ENCODE data around the gene ARHGAP45.
A peak's percentile ranks its signal among the peaks of the same experiment; 100 is the strongest.

ARHGAP45 gene

DNA sequence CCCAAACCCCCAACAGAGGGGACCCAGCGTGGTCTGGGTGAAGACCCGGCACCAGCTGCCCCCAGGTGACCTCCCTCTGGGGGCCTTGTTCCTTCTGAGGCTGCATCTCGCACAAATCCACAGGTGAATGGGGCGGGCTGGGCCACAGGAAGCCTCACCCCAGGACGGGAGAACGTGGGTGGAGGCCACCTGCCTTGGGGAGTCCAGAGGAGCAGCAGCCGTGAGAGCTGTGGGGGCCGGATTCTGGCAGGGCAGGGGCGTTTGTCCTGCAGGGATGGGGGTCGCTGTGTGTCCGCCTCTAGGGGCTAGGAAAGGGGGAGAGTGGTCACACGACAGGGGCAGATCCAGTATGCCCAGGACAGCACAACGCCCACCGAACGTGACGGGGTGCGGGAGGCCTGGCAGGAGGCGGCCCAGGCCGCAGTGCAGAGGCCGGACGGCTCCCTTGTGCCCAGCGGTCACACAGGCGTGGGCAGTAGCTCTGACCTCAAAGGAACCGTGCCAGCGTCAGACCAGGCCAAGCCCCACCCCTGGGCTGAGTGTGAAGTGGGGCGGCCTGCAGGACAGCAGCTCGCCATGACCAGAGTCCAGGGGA is 21.5 kb downstream of the ARHGAP45 start:
- peaks cover 18% of the 10 kb centered on the region for H4K20me1 ChIP-seq (ENCODE audit: insufficient read depth, low read length)
- no peaks in the 10 kb centered on the region for H3K9me3 ChIP-seq (ENCODE audit: insufficient read depth, low read length)
- peaks cover 18% of the 10 kb centered on the region for H3K79me2 ChIP-seq (ENCODE audit: low read length)
- H2AFZ ChIP-seq (ENCODE audit: low read depth, low read length), result no peak overlapping the region
- peaks cover 67% of the 10 kb centered on the region for H3K36me3 ChIP-seq (replicated peaks; ENCODE audit: low read depth, low read length)
- H3K4me2 ChIP-seq (ENCODE audit: low read length), result peak overlapping the region; percentile 33
- no peak overlapping the region for H3K4me3 ChIP-seq (ENCODE audit: low read length)
- H3K9ac ChIP-seq (ENCODE audit: low read length), result peak overlapping the region; percentile 50; the same call in 1 of the 2 replicates
- TF ChIP-seq, protein P1, sequence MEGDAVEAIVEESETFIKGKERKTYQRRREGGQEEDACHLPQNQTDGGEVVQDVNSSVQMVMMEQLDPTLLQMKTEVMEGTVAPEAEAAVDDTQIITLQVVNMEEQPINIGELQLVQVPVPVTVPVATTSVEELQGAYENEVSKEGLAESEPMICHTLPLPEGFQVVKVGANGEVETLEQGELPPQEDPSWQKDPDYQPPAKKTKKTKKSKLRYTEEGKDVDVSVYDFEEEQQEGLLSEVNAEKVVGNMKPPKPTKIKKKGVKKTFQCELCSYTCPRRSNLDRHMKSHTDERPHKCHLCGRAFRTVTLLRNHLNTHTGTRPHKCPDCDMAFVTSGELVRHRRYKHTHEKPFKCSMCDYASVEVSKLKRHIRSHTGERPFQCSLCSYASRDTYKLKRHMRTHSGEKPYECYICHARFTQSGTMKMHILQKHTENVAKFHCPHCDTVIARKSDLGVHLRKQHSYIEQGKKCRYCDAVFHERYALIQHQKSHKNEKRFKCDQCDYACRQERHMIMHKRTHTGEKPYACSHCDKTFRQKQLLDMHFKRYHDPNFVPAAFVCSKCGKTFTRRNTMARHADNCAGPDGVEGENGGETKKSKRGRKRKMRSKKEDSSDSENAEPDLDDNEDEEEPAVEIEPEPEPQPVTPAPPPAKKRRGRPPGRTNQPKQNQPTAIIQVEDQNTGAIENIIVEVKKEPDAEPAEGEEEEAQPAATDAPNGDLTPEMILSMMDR (IDR thresholded peaks at IDR 0.05; ENCODE audit: low read depth, low read length), result no peak
- TF ChIP-seq EZH2phosphoT487 (IDR thresholded peaks at IDR 0.05; ENCODE audit: low read depth), result no peak
- H3K27me3 ChIP-seq (ENCODE audit: low read depth, low read length), result no peaks in the 10 kb centered on the region
- peaks cover 31% of the 10 kb centered on the region for H3K4me1 ChIP-seq (ENCODE audit: low read length)
- peak overlapping the region; percentile 87 for H3K27ac ChIP-seq (ENCODE audit: low read length)

DNA sequence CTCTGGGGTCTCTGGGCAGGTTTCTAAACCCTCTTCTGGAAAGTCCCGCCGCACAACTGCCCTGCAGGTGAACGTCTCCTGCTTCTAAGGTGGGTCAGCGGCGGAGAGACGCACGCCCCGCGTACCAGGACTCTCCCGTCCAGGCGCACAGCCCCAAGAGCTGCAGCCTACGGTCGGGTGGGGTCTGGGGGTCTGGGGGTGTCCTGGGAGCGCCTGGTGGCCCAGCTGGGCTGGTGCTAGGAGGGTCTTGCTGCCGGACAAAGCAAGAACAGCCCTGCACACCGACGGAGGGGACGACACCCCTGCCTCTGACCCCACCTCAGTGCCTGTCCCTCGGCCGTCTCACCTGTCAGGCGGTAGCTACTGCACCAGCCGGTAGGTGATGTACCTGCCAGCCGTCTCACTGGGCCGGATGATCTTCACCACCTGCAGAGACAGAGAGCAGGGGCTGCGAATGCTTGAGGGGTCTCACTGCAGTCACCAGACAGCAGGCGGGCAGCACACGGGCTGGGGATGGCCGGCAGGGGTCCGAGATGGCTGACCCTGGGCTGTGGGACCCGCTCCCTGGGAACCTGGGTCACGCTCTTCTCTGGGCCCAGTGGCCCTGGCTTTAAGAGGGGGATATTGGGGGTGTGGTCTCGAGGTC is 22.3 kb downstream of the ARHGAP45 start:
- Histone ChIP-seq H3K4me2 (ENCODE audit: low read length) (no peak overlapping the region), H4K20me1 (ENCODE audit: insufficient read depth, low read length) (peaks cover 24% of the 10 kb centered on the region), H3K27ac (ENCODE audit: low read length) (no peak overlapping the region), H3K27me3 (ENCODE audit: low read depth, low read length) (no peaks in the 10 kb centered on the region), H2AFZ (ENCODE audit: low read depth, low read length) (no peak overlapping the region), H3K36me3 (replicated peaks; ENCODE audit: low read depth, low read length) (peaks cover 66% of the 10 kb centered on the region), H3K4me1 (ENCODE audit: low read length) (peaks cover 36% of the 10 kb centered on the region), H3K4me3 (ENCODE audit: low read length) (no peak overlapping the region), H3K9ac (ENCODE audit: low read length) (no peak overlapping the region), H3K9me3 (ENCODE audit: insufficient read depth, low read length) (no peaks in the 10 kb centered on the region), H3K79me2 (ENCODE audit: low read length) (peaks cover 26% of the 10 kb centered on the region)
- TF ChIP-seq EZH2phosphoT487 (IDR thresholded peaks at IDR 0.05; ENCODE audit: low read depth), result no peak
- TF ChIP-seq, protein P1 (IDR thresholded peaks at IDR 0.05; ENCODE audit: low read depth, low read length), result no peak

DNA sequence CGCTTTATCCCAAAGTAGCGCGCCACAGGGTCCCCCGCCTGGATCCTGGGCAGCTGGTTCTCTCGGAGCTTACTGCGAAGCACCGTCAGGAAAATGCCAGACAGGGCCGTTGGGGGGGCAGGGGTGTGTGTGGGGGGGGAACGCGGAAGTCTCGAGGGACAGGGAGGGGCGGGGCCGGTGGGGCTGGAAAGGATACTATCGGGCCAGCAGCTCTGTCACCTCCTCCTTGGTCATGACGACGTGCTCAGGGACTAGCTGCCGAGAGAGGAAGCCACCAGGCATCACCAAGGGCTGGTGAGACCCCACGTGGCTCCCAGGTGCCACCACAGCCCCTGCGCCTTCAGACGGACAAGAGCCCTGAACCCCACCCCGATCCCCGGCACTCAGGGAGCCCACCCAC is 22.9 kb downstream of the ARHGAP45 start:
- no peaks in the 10 kb centered on the region for H3K9me3 ChIP-seq (ENCODE audit: insufficient read depth, low read length)
- H2AFZ ChIP-seq (ENCODE audit: low read depth, low read length), result no peak overlapping the region
- peaks cover 29% of the 10 kb centered on the region for H4K20me1 ChIP-seq (ENCODE audit: insufficient read depth, low read length)
- peaks cover 64% of the 10 kb centered on the region for H3K36me3 ChIP-seq (replicated peaks; ENCODE audit: low read depth, low read length)
- H3K4me1 ChIP-seq (ENCODE audit: low read length), result peaks cover 36% of the 10 kb centered on the region
- no peaks in the 10 kb centered on the region for H3K27me3 ChIP-seq (ENCODE audit: low read depth, low read length)
- H3K79me2 ChIP-seq (ENCODE audit: low read length), result peaks cover 32% of the 10 kb centered on the region
- no peak overlapping the region for H3K9ac ChIP-seq (ENCODE audit: low read length)
- H3K27ac ChIP-seq (ENCODE audit: low read length), result no peak overlapping the region
- no peak overlapping the region for H3K4me2 ChIP-seq (ENCODE audit: low read length)
- TF ChIP-seq EZH2phosphoT487 (IDR thresholded peaks at IDR 0.05; ENCODE audit: low read depth), result no peak
- TF ChIP-seq, protein P1 (IDR thresholded peaks at IDR 0.05; ENCODE audit: low read depth, low read length), result no peak
- no peak overlapping the region for H3K4me3 ChIP-seq (ENCODE audit: low read length)

DNA sequence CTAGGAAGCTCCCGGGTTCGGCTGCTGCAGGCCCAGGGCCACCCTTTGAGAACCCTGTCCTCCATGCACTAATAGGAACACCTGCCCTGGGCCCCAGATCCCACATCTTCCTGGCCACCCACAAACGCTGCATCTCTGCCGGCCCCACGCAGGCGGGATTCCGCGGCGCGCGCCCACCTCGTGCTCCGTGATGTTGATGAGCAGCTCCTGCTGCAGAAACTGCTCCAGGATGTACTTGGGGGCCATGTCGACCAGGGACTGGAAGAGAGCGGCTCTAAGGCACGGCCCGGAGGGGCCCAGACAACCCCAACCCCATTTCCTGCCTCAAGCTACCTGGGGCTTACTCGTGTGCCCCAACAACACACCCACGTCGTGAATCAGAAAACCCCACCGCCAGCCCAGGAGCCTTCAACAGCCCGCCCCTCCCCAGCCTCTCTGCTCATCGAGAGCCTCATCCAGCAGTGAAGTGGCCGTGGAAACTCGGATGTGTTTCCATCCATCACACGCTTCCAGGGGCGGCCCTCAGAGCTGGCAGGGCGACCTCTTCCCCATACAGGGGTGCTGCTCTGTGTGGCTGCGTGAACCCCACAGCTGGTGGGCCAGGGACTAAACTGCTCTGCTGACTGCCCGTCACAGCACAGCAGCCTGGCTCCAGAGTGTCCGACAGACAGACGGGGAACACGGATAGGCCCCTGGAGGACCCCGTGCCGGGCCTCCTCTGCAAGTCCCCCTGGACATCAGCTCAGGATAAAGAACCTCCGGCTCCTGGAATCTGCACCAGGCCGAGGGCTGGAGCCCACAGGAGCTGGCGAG is 24.0 kb downstream of the ARHGAP45 start:
- Histone ChIP-seq H3K36me3 (replicated peaks; ENCODE audit: low read depth, low read length) (peaks cover 58% of the 10 kb centered on the region), H4K20me1 (ENCODE audit: insufficient read depth, low read length) (peaks cover 29% of the 10 kb centered on the region)

More for the DNA sequence above, 24.0 kb downstream of the ARHGAP45 start:
- Histone ChIP-seq H2AFZ (ENCODE audit: low read depth, low read length) (no peak overlapping the region), H3K27ac (ENCODE audit: low read length) (no peak overlapping the region), H3K9ac (ENCODE audit: low read length) (no peak overlapping the region), H3K4me1 (ENCODE audit: low read length) (peaks cover 41% of the 10 kb centered on the region), H3K9me3 (ENCODE audit: insufficient read depth, low read length) (no peaks in the 10 kb centered on the region), H3K27me3 (ENCODE audit: low read depth, low read length) (no peaks in the 10 kb centered on the region), H3K4me3 (ENCODE audit: low read length) (no peak overlapping the region), H3K79me2 (ENCODE audit: low read length) (peaks cover 35% of the 10 kb centered on the region), H3K4me2 (ENCODE audit: low read length) (no peak overlapping the region)
- TF ChIP-seq EZH2phosphoT487 (IDR thresholded peaks at IDR 0.05; ENCODE audit: low read depth), result no peak
- TF ChIP-seq, protein P1 (IDR thresholded peaks at IDR 0.05; ENCODE audit: low read depth, low read length), result no peak
